Measurements from ENCODE around the gene PLA2G2F.

PLA2G2F gene, protein sequence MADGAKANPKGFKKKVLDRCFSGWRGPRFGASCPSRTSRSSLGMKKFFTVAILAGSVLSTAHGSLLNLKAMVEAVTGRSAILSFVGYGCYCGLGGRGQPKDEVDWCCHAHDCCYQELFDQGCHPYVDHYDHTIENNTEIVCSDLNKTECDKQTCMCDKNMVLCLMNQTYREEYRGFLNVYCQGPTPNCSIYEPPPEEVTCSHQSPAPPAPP

DNA sequence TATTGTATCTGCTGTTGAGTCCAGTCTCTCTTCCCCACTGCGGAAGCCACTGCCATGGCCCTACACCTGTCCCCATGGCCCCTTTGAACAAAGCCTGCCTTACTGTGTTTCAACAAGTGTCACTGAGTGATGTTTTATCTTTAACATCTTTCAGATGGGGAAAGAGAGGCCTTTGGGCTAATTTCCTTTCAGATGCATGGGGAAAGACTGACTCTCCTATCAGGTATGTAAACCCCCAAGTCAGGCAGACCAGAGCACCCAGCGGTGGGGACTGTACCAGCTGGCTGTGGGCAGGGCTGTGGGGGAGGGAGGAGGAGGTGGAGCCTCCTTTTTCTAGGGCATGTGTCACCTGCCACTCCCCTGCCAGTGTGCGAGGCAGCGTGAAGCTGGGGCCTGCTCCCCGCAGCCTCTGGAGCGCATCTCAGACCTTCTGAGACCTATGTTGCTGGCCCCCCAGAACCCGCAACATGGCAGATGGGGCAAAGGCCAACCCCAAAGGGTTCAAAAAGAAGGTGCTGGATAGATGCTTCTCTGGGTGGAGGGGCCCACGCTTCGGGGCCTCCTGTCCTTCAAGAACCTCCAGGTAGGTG lies at the start of gene PLA2G2F:
Gene PLA2G2F, plus strand, starts transcription at position 363 of the 590 bp plus-strand sequence. Its CDS starts 105 bp downstream, at position 468.
- no peak for DNase-seq (ENCODE audit: low spot score)

DNA sequence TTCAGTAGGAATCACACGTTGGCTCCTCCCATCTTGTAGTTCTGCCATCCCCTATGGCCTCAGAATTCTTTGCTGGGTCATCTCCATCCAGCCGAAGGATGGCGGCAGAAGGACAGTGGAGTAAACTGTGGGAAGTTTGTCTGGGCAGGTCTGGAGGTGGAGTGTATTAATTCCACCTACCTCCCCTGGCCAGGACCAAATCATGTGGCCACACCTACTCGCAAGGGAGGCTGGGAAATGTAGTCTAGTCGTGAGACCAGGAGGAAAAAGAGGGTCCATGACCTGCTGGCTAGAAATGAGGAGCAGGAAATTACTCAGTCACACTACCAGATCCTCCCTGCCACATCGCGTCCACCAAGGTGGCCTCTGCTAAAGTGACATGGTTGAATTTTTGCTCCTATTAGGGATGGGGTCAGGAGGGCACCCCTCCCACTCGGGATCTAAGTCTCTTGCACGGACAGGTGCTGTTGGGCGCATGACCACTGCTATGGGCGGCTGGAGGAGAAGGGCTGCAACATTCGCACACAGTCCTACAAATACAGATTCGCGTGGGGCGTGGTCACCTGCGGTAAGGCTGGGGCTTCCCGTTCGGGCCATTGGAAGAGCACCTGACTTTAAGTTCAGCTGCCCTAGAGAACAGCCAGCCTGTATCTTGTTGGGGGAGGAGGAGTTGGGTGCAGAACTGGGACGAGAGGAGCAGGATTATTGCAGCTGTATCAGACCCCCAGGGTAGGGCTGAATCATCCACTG lies 49.6 kb upstream of the PLA2G2F start:
- DNase-seq (ENCODE audit: low spot score), result no peak

DNA sequence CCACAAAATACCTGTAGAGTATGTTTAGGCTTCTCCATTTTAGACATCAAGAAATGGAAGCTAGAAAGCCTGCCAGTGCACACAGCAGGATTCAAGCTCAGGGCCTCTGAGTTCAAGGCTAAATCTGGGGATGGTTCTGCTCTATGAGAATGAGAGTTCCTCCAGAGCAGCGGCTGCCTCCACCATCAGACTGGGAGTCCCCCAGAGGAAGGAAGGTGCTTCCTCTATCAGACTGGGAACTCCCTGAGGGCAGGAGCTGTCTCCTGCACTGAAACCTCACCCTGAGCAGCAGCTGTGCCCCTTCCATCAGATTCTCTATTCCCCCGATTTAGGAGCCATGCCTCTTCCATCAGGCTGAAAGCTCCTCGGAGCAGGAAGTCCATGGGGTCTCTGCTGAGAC lies 49.0 kb upstream of the PLA2G2F start:
- no peak for DNase-seq (ENCODE audit: low spot score)

GRCh38 chr1:20090641-20091040 lies 48.5 kb upstream of the PLA2G2F start:
- no peak for DNase-seq (ENCODE audit: low spot score)

DNA sequence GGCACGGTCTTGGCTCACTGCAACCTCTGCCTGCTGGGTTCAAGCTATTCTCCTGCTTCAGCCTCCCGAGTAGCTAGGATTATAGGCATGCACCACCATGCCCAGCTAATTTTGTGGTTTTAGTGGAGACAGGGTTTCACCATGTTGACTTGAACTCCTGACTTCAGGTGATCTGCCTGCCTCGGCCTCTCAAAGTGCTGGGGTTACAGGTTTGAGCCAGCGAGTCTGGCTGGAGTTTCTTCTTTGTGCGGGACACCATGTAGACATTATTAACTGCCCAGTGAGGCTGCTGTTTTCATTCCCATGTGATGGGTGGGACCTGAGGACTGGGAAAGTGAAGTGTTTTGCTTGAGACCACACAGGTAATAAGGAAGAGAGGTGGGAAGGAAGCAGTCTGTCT lies 45.8 kb upstream of the PLA2G2F start:
- DNase-seq (ENCODE audit: low spot score), result no peak

- DNase-seq (ENCODE audit: low spot score), result no peak
Observed at GRCh38 chr1:20093940-20094391, 45.2 kb upstream of the PLA2G2F start.

GRCh38 chr1:20095564-20096434 lies 43.3 kb upstream of the PLA2G2F start:
- DNase-seq (ENCODE audit: low spot score), result no peak

- DNase-seq (ENCODE audit: low spot score), result no peak
Observed at GRCh38 chr1:20096840-20097447, 42.2 kb upstream of the PLA2G2F start.

DNA sequence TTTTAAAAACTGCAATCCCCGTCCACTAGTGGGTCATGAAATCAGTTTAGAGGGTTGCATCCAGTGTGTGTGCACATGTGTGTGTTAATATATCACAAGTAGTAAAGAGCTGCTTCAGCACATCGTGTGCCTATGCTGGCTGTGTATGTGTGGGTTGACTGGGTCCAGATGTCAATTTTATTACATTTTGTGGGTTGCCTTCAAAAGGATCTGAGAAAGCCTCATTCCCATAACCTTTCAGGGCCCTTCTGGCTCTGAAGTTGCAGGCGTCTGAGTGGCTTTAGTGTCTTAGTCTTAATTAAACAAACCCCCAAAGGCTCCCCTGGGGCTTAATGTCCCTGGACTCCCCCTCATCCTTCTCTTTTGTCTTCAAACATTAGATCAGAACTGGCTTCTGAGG lies 39.6 kb upstream of the PLA2G2F start:
- DNase-seq (ENCODE audit: low spot score), result no peak

DNA sequence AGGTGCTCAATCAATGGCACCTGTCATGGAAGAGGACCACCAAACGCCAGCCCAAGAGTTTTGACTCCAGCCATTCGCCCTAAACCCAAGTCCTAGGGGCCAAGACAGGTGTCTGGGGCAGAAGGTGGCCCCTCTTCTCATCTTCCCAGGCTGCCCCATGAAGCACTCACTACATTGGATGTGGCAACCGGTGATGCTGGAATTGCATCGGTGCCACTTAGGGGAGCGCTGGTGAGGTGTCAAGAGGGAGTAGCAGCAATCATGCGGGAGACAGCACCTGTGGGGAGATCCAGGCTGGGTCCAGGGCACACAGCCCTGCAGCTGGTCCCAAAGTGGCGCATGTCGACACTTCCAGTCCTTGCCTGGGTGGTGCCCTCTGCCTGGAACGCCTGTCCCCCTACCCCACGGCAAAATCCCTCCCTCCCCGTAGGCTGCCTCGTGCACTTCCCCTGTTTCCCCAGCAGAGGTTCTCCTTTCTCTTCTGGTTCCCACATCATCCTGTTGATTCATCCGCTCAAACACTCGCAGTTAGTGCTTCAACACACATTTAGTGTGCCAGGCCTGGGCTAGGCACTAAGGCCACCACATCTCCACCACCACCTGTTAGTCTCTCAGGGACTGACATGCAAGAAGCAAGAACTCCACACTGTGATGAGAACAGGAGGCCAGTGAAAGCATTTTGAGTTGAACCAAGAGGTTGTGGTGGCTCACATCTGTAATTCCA lies 38.3 kb upstream of the PLA2G2F start:
- DNase-seq (ENCODE audit: low spot score), result peak; percentile 68

DNA sequence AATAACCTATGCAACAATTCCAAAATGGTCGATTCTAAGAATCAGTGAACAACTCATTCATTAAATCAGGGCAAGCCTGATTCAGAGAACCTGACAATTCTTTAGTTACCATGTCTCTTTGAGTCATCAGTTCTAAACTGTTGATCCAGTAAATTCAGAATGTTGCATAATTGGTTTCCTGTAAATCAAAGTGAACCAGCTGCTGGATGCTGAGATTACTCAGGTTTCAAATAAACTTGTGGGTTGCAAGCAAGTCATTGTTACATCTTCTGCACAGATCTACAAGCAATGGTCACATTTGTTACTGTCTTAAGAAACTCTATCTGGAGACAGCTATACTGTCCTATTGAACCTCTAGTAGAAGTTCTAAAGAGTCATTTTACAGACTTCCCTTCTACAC lies 36.2 kb upstream of the PLA2G2F start:
- DNase-seq (ENCODE audit: low spot score), result no peak

GRCh38 chr1:20105856-20106255 lies 33.3 kb upstream of the PLA2G2F start:
- no peak for DNase-seq (ENCODE audit: low spot score)

GRCh38 chr1:20107351-20107750 lies 31.8 kb upstream of the PLA2G2F start:
- DNase-seq (ENCODE audit: low spot score), result no peak

DNA sequence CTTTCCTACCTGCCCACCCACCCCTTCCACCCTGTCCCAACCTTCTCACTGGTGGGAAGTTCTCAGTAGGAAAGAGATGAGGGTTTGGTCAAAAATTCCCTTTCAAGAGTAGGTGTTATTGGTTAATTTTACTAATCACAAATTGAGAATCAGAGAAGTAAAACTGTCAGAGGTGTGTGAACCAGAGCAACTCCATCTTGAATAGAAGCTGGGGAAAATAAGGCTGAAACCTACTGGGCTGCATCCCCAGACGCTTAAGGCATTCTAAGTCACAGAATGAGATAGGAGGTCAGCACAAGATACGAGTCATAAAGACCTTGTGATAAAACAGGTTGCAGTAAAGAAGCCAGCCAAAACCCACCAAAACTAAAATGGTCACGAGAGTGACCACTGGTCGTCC lies 31.3 kb upstream of the PLA2G2F start:
- DNase-seq (ENCODE audit: low spot score), result no peak

DNA sequence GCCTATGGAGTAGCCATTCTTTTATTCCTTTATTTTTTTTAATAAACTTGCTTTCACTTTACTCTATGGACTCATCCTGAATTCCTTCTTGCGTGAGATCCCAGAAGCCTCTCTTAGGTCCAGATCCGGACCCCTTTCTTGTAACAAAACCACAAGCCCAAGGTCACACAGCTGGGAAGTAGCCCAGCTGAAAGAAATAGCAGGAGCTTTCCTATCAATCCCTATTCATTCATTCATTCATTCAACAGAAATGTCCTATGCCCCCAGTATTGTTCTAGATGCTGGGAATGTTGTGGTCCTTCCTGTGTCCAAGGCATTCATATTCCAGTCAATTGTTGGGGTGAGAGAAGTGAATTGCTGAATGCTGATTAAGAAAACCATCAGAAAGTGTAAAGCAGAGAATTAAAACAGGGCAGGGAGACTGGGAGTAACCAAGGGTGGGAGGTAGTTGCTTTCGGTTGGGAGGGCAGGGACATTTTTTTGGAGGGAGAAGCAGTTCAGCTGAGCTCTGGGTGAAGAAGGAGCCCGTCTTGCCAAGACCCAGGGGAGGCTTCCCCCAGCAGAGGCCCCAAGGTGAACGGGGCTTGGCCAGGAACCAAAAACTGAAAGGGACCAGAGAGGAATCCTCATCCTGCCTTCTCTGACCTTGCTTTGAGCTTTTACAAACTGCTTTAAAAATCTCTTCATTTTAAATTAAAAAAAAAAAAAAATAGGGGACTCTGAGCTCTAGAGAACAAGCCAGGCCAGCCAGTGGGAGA lies 30.6 kb upstream of the PLA2G2F start:
- no peak for DNase-seq (ENCODE audit: low spot score)

- no peak for DNase-seq (ENCODE audit: low spot score)
Observed at GRCh38 chr1:20109223-20109856, 29.8 kb upstream of the PLA2G2F start.

- no peak for DNase-seq (ENCODE audit: low spot score)
Observed at GRCh38 chr1:20110679-20111078, 28.4 kb upstream of the PLA2G2F start.

- no peak for DNase-seq (ENCODE audit: low spot score)
Observed at GRCh38 chr1:20111452-20111851, 27.7 kb upstream of the PLA2G2F start.

DNA sequence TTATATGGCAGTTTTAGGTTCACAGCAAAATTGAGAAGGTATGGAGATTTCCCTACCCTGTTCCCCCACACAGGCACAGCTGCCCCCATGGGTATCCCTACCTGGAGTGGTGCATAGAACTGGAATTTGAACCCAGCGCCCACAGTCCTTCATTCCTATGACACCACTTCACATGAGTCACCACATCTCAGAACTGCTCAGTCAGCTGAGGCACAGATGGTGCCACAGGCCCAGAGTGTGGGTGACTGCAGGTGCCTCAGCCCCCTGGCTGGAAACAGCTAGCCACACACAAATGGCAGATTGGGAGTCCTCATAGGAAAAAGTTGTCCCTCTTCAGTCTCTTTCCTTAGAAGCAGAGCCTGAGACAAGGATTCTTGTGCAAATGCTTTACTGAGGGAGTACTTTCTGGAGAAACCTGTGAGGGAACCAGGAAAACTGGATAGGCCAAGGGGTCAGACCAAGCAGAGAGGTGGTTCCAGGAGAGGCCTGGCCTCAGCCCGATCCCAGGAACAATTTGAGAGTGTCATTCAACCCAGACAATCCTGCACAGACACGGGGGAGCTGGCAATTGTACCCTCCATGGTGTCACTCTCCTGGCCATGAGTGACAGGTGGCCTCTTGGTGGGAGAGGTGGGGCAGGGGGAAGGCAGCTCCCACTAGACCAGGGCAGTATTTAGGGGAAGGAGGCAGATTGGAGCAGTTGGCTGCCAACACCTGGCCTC lies 26.7 kb upstream of the PLA2G2F start:
- DNase-seq (ENCODE audit: low spot score), result no peak

Data from ecto neural progenitor cell (in vitro differentiated cells).